Measurements from ENCODE around the gene TRAPPC2L.
A peak's percentile ranks its signal among the peaks of the same experiment; 100 is the strongest.

TRAPPC2L gene

GRCh38 chr16:88835818-88836217 is 21.1 kb upstream of the TRAPPC2L start:
- DNase-seq (ENCODE audit: low spot score) = no peak
- Histone ChIP-seq H3K27ac (peak overlapping the region in 1 of 2 donors; percentile 68), H3K4me3 (no peak overlapping the region)
- TF ChIP-seq, protein P1, sequence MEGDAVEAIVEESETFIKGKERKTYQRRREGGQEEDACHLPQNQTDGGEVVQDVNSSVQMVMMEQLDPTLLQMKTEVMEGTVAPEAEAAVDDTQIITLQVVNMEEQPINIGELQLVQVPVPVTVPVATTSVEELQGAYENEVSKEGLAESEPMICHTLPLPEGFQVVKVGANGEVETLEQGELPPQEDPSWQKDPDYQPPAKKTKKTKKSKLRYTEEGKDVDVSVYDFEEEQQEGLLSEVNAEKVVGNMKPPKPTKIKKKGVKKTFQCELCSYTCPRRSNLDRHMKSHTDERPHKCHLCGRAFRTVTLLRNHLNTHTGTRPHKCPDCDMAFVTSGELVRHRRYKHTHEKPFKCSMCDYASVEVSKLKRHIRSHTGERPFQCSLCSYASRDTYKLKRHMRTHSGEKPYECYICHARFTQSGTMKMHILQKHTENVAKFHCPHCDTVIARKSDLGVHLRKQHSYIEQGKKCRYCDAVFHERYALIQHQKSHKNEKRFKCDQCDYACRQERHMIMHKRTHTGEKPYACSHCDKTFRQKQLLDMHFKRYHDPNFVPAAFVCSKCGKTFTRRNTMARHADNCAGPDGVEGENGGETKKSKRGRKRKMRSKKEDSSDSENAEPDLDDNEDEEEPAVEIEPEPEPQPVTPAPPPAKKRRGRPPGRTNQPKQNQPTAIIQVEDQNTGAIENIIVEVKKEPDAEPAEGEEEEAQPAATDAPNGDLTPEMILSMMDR (IDR thresholded peaks at IDR 0.05) = no peak

- H3K4me3 ChIP-seq = no peak overlapping the region
- DNase-seq (ENCODE audit: low spot score) = no peak
- no peak overlapping the region for H3K27ac ChIP-seq
- TF ChIP-seq, protein P1 (IDR thresholded peaks at IDR 0.05) = no peak
These were observed 20.1 kb upstream of the TRAPPC2L start for GRCh38 chr16:88836791-88837190.

DNA sequence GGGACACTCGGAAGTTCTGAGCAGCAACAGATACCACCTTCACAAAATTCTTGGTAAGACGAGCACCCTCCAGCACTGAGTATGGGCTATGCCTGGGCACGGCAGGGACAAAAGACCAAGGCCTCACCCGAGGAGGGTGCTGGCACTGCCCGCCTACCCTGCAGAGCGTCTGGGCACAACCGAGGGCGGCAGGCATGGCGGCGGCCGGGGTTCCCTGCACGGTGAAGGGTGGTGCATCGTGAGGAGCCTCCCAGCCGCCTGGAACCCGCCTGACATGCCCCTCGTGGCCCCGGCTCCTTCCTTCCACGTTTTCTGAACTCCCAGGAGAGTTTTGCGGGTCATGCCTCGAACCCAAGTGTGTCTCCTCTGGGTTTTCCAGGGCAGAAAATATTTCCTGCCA is 19.1 kb upstream of the TRAPPC2L start:
- H3K4me3 ChIP-seq = no peak overlapping the region
- TF ChIP-seq, protein P1 (IDR thresholded peaks at IDR 0.05) = no peak
- DNase-seq (ENCODE audit: low spot score) = no peak
- H3K27ac ChIP-seq = no peak overlapping the region

DNA sequence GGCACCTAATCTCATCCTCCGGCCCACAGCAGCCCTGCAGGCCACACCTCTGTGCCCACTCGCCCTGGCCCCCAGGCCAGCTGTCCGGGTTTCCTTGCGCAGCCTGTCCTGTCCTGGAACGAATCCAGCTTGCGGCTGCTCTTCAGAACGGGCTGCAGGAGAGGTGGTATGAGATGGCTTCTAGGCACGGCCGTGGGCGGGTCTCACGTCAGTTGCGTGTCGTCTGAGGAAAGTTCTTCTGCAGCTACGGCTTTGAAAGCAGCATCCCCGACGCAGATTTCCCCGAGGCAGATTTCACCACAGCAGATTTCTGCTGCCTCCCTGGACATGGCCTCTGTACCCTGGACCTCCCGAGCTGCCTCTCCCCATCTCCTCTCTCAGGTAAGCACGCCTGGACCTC is 18.4 kb upstream of the TRAPPC2L start:
- no peak overlapping the region for H3K27ac ChIP-seq
- DNase-seq (ENCODE audit: low spot score) = no peak
- TF ChIP-seq, protein P1 (IDR thresholded peaks at IDR 0.05) = no peak

DNA sequence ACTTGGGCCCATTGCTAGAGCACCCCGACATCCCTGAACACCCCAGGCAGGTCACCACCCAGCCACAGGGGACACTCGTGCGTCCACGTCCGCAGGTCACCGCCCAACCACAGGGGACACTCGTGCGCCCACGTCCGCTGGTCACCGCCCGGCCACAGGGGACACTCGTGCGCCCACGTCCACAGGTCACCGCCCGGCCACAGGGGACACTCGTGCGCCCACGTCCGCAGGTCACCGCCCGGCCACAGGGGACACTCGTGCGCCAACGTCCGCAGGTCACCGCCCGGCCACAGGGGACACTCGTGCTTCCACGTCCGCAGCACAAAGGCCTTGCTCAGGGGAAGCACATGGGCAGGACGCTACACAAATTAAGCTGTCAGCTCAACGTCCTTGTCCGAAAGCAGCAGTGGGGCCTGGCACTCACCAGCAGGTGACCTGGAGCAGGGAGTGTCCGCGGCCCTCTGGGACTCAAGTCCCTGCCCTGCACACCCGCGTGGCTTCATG is 17.8 kb upstream of the TRAPPC2L start:
- no peak overlapping the region for H3K4me3 ChIP-seq
- H3K27ac ChIP-seq = no peak overlapping the region
- TF ChIP-seq, protein P1 (IDR thresholded peaks at IDR 0.05) = no peak
- DNase-seq (ENCODE audit: low spot score) = no peak

More for the DNA sequence above, 18.4 kb upstream of the TRAPPC2L start:
- H3K4me3 ChIP-seq = no peak overlapping the region

- Histone ChIP-seq H3K4me3 (no peak overlapping the region), H3K27ac (no peak overlapping the region)
- no peak for DNase-seq (ENCODE audit: low spot score)
- TF ChIP-seq, protein P1 (IDR thresholded peaks at IDR 0.05) = no peak
These were observed 17.0 kb upstream of the TRAPPC2L start for GRCh38 chr16:88839745-88840599.

Measured in coronary artery (tissue), 2 donors.